Retinal pigment epithelial cell (primary cell): ENCODE measurements around the gene ZNF888.
"Not testable (repeated sequence)": the region's sequence is repeated elsewhere in the genome, so short reads cannot be mapped to it uniquely, and the experiment has no call there.

Experiments used
- DNase-seq: peaks from one replicate; pipeline ENCODE4 v3.0.0-alpha.2; 2010; ENCODE audit warnings: low read depth
- H3K4me3 ChIP-seq: 2 replicates; pipeline ENCODE4 v1.5.1; 2011; ENCODE audit warnings: mild to moderate bottlenecking, low read length, control low read depth, moderate library complexity
- TF ChIP-seq, protein P1 (sequence below): conservative IDR thresholded peaks from 2 replicates; pipeline ENCODE4 v1.5.1; 2011; ENCODE audit warnings: low read depth, low read length, control low read depth, inconsistent platforms

The ZNF888 gene

DNA sequence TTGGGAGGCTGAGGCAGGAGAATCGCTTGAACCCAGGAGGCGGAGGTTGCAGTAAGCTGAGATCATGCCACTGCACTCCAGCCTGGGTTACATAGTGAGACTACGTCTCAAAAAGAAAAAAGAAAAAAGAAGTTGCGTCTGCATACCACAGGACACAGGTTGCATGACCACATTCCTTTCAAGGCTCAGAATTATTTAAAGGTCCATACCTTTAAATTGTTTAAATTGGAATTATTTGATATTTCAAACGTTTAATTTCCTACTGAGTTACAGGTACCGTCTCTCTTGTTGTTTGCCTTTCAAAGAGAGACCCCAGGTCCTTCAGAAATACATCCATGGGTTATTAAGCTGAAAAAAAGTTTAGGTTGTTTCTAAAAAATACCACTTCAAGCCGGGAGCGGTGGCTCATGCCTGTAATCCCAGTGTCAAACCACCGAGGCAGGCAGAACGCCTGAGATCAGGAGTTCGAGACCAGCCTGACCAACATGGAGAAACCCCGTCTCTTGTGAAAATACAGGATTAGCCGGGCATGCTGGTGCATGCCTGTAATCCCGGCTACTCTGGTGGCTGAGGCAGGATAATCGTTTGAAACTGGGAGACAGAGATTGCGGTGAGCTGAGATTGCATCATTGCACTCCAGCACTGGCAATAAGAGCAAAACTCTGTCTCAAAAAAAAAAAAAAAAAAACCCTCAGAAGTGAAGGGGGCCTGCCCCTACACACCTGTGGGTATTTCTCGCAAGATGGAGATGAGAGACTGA, 20.8 kb upstream of the ZNF888 start:
- TF ChIP-seq, protein P1, sequence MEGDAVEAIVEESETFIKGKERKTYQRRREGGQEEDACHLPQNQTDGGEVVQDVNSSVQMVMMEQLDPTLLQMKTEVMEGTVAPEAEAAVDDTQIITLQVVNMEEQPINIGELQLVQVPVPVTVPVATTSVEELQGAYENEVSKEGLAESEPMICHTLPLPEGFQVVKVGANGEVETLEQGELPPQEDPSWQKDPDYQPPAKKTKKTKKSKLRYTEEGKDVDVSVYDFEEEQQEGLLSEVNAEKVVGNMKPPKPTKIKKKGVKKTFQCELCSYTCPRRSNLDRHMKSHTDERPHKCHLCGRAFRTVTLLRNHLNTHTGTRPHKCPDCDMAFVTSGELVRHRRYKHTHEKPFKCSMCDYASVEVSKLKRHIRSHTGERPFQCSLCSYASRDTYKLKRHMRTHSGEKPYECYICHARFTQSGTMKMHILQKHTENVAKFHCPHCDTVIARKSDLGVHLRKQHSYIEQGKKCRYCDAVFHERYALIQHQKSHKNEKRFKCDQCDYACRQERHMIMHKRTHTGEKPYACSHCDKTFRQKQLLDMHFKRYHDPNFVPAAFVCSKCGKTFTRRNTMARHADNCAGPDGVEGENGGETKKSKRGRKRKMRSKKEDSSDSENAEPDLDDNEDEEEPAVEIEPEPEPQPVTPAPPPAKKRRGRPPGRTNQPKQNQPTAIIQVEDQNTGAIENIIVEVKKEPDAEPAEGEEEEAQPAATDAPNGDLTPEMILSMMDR, result no peak
- no peak for DNase-seq
- H3K4me3 ChIP-seq, result no peak overlapping the region

DNA sequence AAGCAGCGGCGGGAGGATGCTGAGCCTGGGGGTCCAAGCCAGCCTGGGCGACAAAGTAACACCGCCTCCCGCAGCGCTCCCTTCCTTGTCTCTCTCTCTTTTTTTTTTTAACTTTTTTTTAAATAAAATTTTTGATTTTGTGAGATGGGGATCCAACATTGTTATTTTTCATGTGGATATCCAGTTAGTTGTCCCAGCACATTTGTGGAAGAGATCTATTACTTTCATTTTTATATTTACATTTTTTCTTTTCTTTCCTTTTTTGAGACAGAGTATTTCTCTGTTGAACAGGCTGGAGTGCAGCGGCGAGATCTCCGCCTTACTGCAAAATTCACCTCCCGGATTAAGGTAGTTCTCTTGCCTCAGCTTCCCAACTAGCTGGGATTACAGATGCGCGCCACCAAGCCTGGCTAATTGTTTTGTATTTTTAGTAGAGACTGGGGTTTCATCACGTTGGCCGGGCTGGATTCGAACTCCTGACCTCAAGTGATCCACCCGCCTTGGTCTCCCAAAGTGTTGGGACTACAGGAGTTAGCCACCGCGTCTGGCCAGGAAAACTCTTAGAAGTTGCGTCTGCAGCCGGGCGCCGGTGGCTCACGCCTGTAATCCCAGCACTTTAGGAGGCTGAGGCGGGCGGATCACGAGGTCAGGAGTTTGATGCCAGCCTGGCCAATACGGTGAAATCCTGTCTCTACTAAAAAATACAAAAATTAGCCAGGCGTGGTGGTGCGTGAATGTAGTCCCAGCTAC, 20.1 kb upstream of the ZNF888 start:
- H3K4me3 ChIP-seq, result peak overlapping the region; percentile 88
- no peak for DNase-seq
- TF ChIP-seq, protein P1, result no peak

DNA sequence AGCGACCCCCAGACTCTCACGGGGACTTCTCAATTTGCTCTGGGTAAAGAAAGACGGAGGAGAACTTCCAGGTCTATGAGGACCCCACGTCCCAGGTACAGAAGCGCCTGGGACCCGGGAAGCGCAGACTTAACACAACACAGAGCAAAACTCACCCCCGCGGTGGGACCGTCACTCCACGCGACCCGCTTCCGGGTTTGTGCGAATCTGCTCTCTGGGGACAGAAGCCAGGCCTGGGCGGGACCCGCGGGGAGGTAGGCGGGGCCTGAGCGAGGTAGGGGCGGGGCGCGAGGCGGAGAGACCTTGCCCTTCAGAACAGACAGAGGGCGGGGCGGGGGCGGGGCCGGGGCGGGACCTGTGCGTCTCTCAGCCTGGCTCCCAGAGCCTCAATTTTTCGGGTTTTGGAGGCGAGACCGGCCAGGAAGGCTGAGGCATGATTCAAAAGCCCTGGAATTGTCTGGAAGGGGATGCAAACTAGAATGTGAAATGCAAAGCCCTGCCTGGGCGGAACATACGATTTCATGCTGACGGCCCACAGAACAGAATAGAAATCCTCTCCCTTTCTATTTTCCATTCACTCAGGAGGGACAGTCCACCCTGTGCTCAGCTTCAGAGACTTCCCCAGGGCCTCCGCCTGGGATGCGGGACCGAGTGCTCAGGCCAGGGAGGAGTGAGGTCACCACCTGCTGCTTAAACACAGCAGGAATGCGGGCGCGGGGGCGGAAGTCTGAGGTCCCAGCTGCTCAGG, 19.3 kb upstream of the ZNF888 start:
- TF ChIP-seq, protein P1, result no peak
- no peak for DNase-seq
- peak overlapping the region; percentile 88 for H3K4me3 ChIP-seq

DNA sequence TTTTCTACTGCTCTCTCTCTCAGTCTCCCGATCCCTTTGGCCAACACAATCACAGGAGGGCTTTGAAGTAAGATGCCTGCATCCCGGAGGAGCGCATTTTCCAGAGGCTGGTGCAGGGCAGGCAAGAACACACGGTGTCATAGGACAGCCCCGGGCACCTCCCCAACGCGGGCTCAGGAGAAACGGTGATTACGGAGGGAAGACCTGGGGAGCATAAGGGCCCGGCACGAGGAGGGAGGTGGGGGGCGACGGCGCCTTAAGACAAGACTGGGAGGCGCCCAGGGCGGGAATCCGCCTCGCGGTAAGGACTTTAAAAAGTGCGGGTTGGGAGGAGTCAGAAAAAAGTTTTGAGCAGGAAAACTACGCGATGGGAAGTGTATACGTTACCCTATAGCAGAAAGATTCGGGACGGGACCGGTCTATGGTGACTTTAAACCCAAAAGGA, 18.7 kb upstream of the ZNF888 start:
- TF ChIP-seq, protein P1, result no peak
- DNase-seq, result no peak
- H3K4me3 ChIP-seq, result peak overlapping the region; percentile 88

DNA sequence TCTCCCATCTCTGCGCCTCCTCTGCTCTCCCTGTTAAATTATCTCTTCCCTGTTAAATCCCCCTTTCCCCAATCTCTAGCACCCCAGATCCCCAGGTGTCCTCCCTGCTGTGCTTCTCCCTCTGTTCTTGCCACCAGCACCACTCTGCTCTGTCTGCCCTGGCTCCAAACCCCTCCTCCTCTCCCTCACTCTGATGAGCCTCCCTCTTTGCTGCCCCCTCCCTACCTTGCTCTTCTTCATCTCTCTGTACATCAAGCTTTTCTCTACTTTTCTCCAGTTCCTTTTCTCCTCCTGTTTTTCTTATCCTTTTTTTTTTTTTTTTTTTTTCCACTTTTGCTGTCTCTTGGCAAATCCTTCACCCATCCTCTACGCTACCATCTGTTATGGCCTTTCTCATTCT, 18.3 kb upstream of the ZNF888 start:
- not testable (repeated sequence) for DNase-seq
- peak overlapping the region; percentile 88 for H3K4me3 ChIP-seq

DNA sequence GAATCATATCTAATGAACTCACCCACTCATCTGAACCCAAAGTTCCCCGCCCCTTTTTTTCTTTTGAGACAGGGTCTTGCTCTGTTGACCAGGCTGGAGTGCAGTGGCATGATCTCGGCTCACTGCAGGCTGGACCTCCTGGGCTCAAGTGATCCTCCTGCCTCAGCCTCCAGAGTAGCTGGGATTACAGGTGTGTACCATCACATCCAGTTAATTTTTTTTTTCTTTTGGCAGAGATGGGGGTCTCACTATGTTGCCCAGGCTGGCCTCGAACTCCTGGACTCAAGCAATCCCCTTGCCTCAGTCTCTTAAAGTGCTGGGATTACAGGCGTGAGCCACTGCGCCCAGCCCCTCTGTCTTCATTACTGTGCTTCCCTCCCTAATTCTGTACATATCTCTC, 17.7 kb upstream of the ZNF888 start:
- H3K4me3 ChIP-seq, result not testable (repeated sequence)

DNA sequence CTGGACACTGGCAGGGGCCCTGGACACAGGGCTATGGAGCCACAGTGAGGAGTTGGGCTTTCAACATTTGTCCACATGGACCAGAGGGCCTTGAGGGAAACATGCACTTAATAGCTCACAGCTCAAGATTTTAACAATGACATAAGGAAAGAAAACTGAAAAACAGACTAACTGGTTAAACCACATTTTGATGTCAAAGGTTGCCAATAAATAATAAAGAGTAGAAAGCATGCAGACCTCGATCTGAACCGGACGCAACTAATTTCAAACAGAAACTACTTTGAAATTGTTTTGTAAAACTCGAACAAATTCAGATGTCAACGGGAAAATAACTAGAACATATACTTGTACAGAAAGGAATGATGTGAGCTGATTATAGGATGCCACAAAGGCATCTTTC, 15.5 kb upstream of the ZNF888 start:
- H3K4me3 ChIP-seq, result no peak overlapping the region
- TF ChIP-seq, protein P1, result no peak
- no peak for DNase-seq

More for the DNA sequence above, 17.7 kb upstream of the ZNF888 start:
- not testable (repeated sequence) for DNase-seq
